Neuronal stem cell (in vitro differentiated cells): ENCODE measurements around the gene REN.

ENCODE experiments used
- DNase-seq: peaks from one replicate; pipeline ENCODE4 v3.0.0-alpha.2; 2013; ENCODE audit warnings: low spot score
- H2AFZ ChIP-seq: one replicate; pipeline ENCODE4 v1.6.1; 2013; ENCODE audit warnings: mild to moderate bottlenecking, low read length, inconsistent platforms
- H2AK5ac ChIP-seq: 2 replicates; pipeline ENCODE4 v1.6.1; 2013; ENCODE audit warnings: low read depth, mild to moderate bottlenecking, inconsistent platforms, low read length, moderate library complexity, mixed read lengths
- H2BK120ac ChIP-seq: 2 replicates; pipeline ENCODE4 v1.6.1; 2013; ENCODE audit warnings: low read depth, mild to moderate bottlenecking, inconsistent platforms, low read length, moderate library complexity, mixed read lengths
- H2BK12ac ChIP-seq: one replicate; pipeline ENCODE4 v1.6.1; 2013; ENCODE audit warnings: low read length, inconsistent platforms
- H2BK15ac ChIP-seq: 2 replicates; pipeline ENCODE4 v1.6.1; 2013; ENCODE audit warnings: mild to moderate bottlenecking, low read length, inconsistent platforms, mixed read lengths
- H2BK5ac ChIP-seq: one replicate; pipeline ENCODE4 v1.6.1; 2013; ENCODE audit warnings: inconsistent platforms, mild to moderate bottlenecking, low read length, moderate library complexity
- H3K14ac ChIP-seq: one replicate; pipeline ENCODE4 v1.6.1; 2013; ENCODE audit warnings: low read length, inconsistent platforms
- H3K18ac ChIP-seq: 2 replicates; pipeline ENCODE4 v1.6.1; 2013; ENCODE audit warnings: low read length, inconsistent platforms
- H3K23ac ChIP-seq: 2 replicates; pipeline ENCODE4 v1.6.1; 2013; ENCODE audit warnings: low read depth, mild to moderate bottlenecking, mixed read lengths, low read length, inconsistent platforms; ENCODE audit not compliant: poor library complexity
- H3K27ac ChIP-seq: replicated peaks from 3 replicates; pipeline ENCODE4 v1.5.1; 2013; ENCODE audit warnings: low read length, inconsistent platforms
- H3K27me3 ChIP-seq, 3 experiments: 2 replicates each; pipeline ENCODE4 v1.6.1; 2013; ENCODE audit warnings: low read length in 3 of 3, mild to moderate bottlenecking in 2 of 3, inconsistent platforms in 1 of 3, low read depth in 1 of 3, mixed read lengths in 1 of 3, moderate library complexity in 1 of 3; ENCODE audit not compliant: control insufficient read depth in 3 of 3, insufficient read depth in 3 of 3
- H3K36me3 ChIP-seq, 2 donors: replicated peaks in 1 of 2; 2 replicates each; pipeline ENCODE4 v1.6.1; 2013; ENCODE audit warnings: low read length in 2 of 2; ENCODE audit not compliant: control insufficient read depth in 2 of 2, insufficient read depth in 2 of 2
- H3K4ac ChIP-seq: 2 replicates; pipeline ENCODE4 v1.6.1; 2013; ENCODE audit warnings: inconsistent platforms, mild to moderate bottlenecking, low read length, moderate library complexity
- H3K4me1 ChIP-seq, 2 donors: 1 replicate in 1 of 2; 2 replicates in 1 of 2; pipeline ENCODE4 v1.6.1; 2013; ENCODE audit warnings: low read length in 2 of 2, low read depth in 1 of 2; ENCODE audit not compliant: control insufficient read depth in 2 of 2, insufficient read depth in 1 of 2
- H3K4me2 ChIP-seq: one replicate; pipeline ENCODE4 v1.6.1; 2013; ENCODE audit warnings: mild to moderate bottlenecking, low read length, inconsistent platforms; ENCODE audit not compliant: insufficient read depth, poor library complexity, severe bottlenecking
- H3K4me3 ChIP-seq, 2 donors: 2 replicates each; pipeline ENCODE4 v1.5.1; 2013; ENCODE audit warnings: low read length in 2 of 2, mild to moderate bottlenecking in 2 of 2, inconsistent platforms in 1 of 2, moderate library complexity in 1 of 2
- H3K79me1 ChIP-seq: one replicate; pipeline ENCODE4 v1.6.1; 2013; ENCODE audit warnings: low read depth, mild to moderate bottlenecking, inconsistent platforms, low read length, moderate library complexity
- H3K9ac ChIP-seq: one replicate; pipeline ENCODE4 v1.6.1; 2013; ENCODE audit warnings: mild to moderate bottlenecking, low read depth, low read length, inconsistent platforms; ENCODE audit not compliant: poor library complexity
- H3K9me3 ChIP-seq, 2 donors: replicated peaks in 1 of 2; 2 replicates each; pipeline versions ENCODE3 to v1.6.1; 2013; ENCODE audit warnings: low read length in 2 of 2, mild to moderate bottlenecking in 2 of 2, inconsistent platforms in 1 of 2, low read depth in 1 of 2, mixed read lengths in 1 of 2, moderate library complexity in 1 of 2; ENCODE audit not compliant: control insufficient read depth in 2 of 2, insufficient read depth in 1 of 2
- H4K8ac ChIP-seq: one replicate; pipeline ENCODE4 v1.6.1; 2013; ENCODE audit warnings: low read depth, mild to moderate bottlenecking, inconsistent platforms, low read length, moderate library complexity
- H4K91ac ChIP-seq: one replicate; pipeline ENCODE4 v1.6.1; 2013; ENCODE audit warnings: low read length, low read depth, mild to moderate bottlenecking, inconsistent platforms; ENCODE audit not compliant: poor library complexity
- WGBS, 2 donors: extraction: QIAGEN DNeasy Blood & Tissue Kit; methylation state at CpG; one replicate each; pipeline ENCODE4 v1.1.7; 2013; ENCODE audit warnings: missing lambda C conversion rate in 2 of 2, mixed read lengths in 1 of 2; ENCODE audit not compliant: insufficient read length in 2 of 2, insufficient replicate concordance in 1 of 2; ENCODE audit errors: extremely low coverage in 2 of 2; 5-methylcytosine and 5-hydroxymethylcytosine counted together

The REN gene

GRCh38 chr1:204150702-204151551 is 15.2 kb downstream of the REN start:
- H3K27me3 ChIP-seq, result peaks cover 0 to 24% (median 4%) of the 10 kb centered on the region in 3 experiments

DNA sequence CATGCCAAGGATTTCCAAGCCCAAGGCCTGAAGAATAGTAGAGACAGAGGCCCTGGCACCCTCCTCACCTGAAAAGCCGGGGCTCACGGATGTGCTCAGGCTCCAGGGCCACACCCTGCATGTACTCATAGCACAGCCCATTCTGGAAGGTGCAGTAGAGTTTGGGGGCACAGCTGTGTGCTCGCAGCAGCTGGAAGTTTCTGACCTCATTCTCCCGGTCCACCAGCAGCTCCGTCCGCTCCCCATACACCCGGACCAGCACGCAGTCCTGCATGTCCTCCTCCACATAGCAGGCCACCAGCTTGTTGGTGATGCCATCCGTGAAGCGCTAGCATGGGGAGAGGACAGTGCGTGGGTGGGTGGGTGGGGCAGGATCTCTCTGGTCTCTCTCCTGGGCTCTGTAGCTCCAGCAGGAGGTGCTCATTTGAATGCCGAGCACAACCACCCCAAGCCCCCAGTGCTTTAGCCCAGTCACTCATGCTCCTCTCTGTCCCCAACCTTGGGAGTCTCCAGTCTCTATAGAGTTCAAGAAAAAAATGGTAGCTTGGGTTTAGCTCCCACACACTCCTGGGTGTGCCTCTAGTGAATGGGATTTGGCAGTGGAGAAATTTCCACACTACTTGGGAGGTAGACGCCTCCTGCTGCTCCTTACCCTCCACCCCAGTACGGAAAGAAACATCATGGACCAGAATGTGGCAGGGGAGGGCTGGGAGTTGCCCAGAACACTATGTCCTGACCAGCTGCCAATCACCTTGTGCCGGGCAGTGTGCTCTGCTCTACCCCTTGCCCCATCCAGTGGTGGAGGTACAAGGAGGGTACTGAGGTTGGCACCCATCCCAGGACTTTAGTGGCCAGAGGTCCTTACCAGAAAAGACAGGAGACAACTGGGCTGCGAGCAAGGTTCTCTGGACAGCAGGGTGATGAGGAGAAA is 16.2 kb downstream of the REN start:
- no peak overlapping the region for H4K91ac ChIP-seq
- H2BK15ac ChIP-seq, result peak overlapping the region; percentile 40
- H3K27me3 ChIP-seq, result peaks cover 0 to 24% (median 0%) of the 10 kb centered on the region in 3 experiments
- no CpG with 5 or more reads among the region's 16 CpGs for WGBS, 2 donors
- no peak for DNase-seq
- no peak overlapping the region for H3K4ac ChIP-seq
- no peak overlapping the region for H2BK12ac ChIP-seq
- H2AK5ac ChIP-seq, result no peak overlapping the region
- H3K4me1 ChIP-seq, result peaks cover 14 to 17% of the 10 kb centered on the region in 2 donors
- no peak overlapping the region for H2BK5ac ChIP-seq
- H3K9ac ChIP-seq, result no peak overlapping the region
- no peak overlapping the region for H3K14ac ChIP-seq
- no peak overlapping the region for H3K4me3 ChIP-seq
- H4K8ac ChIP-seq, result no peak overlapping the region
- H2AFZ ChIP-seq, result no peak overlapping the region
- H3K4me2 ChIP-seq, result no peak overlapping the region
- no peak overlapping the region for H3K27ac ChIP-seq
- H3K9me3 ChIP-seq, result peaks cover 0 to 1% of the 10 kb centered on the region in 2 donors
- peaks cover 3% of the 10 kb centered on the region for H3K79me1 ChIP-seq
- H3K36me3 ChIP-seq, result no peaks in the 10 kb centered on the region
- H3K18ac ChIP-seq, result no peak overlapping the region
- H2BK120ac ChIP-seq, result no peak overlapping the region
- H3K23ac ChIP-seq, result no peak overlapping the region

More at GRCh38 chr1:204150702-204151551, 15.2 kb downstream of the REN start:
- H3K9me3 ChIP-seq, result peaks cover 0 to 1% of the 10 kb centered on the region in 2 donors
- H4K8ac ChIP-seq, result no peak overlapping the region
- H3K18ac ChIP-seq, result peak overlapping the region; percentile 92
- peak overlapping the region; percentile 40 for H2BK15ac ChIP-seq
- peak overlapping the region; percentile 94 for H3K4me2 ChIP-seq
- H4K91ac ChIP-seq, result no peak overlapping the region
- H2AK5ac ChIP-seq, result peak overlapping the region; percentile 48
- H2AFZ ChIP-seq, result peak overlapping the region; percentile 98
- peak overlapping the region; percentile 91 for H2BK12ac ChIP-seq
- DNase-seq, result no peak
- H3K14ac ChIP-seq, result no peak overlapping the region
- peak overlapping the region; percentile 41 for H2BK5ac ChIP-seq
- no CpG with 5 or more reads among the region's 33 CpGs for WGBS, 2 donors
- no peaks in the 10 kb centered on the region for H3K36me3 ChIP-seq
- H2BK120ac ChIP-seq, result peak overlapping the region; percentile 77
- peak overlapping the region; percentile 58 to 87 for H3K4me3 ChIP-seq
- H3K4me1 ChIP-seq, result peaks cover 14 to 17% of the 10 kb centered on the region in 2 donors
- H3K27ac ChIP-seq, result no peak overlapping the region
- peaks cover 3% of the 10 kb centered on the region for H3K79me1 ChIP-seq
- no peak overlapping the region for H3K4ac ChIP-seq
- peak overlapping the region; percentile 66 for H3K9ac ChIP-seq
- peak overlapping the region; percentile 90 for H3K23ac ChIP-seq

GRCh38 chr1:204149107-204149506 is 17.0 kb downstream of the REN start:
- H2AK5ac ChIP-seq, result peak overlapping the region; percentile 47
- no peak overlapping the region for H3K27ac ChIP-seq
- H3K4me2 ChIP-seq, result no peak overlapping the region
- H3K9me3 ChIP-seq, result peaks cover 0 to 1% of the 10 kb centered on the region in 2 donors
- H2BK12ac ChIP-seq, result no peak overlapping the region
- no peak overlapping the region for H2BK5ac ChIP-seq
- H3K36me3 ChIP-seq, result no peaks in the 10 kb centered on the region
- no peak overlapping the region for H3K23ac ChIP-seq
- peaks cover 0 to 24% (median 0%) of the 10 kb centered on the region in 3 experiments for H3K27me3 ChIP-seq
- H4K8ac ChIP-seq, result no peak overlapping the region
- no peak for DNase-seq
- H3K4me1 ChIP-seq, result peaks cover 14 to 17% of the 10 kb centered on the region in 2 donors
- no peak overlapping the region for H4K91ac ChIP-seq
- no peak overlapping the region for H3K9ac ChIP-seq
- H3K79me1 ChIP-seq, result peaks cover 3% of the 10 kb centered on the region
- H3K14ac ChIP-seq, result no peak overlapping the region
- H2BK15ac ChIP-seq, result no peak overlapping the region
- H3K4ac ChIP-seq, result no peak overlapping the region
- WGBS, 2 donors, result no CpG with 5 or more reads among the region's 2 CpGs
- H2BK120ac ChIP-seq, result no peak overlapping the region
- peak overlapping the region; percentile 16 for H3K18ac ChIP-seq
- H2AFZ ChIP-seq, result no peak overlapping the region
- H3K4me3 ChIP-seq, result no peak overlapping the region
